Measurements from ENCODE around the gene CLIC3.

CLIC3 gene

DNA sequence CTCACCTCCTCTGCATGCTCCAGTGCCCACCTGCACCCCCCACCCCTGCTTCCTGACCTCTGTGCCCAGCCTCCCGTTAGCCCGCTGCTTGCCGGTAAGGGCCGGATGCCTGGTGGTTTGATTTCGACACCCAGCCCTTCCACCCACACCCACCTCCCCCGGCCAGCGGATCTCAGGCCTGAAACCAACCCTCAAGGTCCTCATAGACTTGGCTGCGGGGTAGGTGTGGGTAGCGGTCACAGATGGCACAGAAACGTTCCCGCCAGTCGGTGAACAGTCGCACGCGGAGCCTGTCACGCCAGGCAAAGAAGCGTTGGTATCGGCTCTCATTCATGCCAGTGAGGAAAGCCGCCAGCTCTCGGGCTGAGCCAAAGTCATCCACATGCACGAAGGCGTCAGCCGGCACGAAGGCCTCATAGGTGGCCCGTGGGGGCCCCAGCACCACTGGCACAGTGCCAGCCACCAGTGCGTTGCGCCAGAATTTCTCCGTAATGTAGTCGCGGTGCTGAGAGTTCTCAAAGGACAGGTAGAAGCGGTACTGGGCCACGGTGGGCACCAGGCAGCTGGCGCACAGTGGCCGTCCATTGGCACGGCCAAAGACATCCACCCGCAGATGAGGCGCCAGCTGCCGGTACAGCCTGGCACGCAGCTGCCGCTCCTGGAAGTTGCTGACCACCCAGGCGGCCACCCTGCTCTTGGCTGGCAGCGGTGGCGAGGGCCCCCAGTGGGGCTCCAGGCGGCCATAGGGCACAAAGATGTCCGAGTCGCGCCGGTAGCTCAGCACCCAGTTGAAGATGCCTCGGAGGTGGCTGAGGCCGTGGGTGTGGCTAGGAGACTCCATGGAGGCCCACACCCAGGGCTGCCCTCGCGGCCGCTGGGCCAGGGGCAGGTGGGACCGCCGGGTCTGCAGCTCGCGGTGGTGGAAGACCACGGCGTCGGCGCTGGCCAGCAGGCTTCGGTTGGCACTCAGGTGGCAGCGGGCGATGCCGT is 34.5 kb upstream of the CLIC3 start:
- DNase-seq: no peak

GRCh38 chr9:137030006-137030405 is 33.6 kb upstream of the CLIC3 start:
- DNase-seq: no peak

DNA sequence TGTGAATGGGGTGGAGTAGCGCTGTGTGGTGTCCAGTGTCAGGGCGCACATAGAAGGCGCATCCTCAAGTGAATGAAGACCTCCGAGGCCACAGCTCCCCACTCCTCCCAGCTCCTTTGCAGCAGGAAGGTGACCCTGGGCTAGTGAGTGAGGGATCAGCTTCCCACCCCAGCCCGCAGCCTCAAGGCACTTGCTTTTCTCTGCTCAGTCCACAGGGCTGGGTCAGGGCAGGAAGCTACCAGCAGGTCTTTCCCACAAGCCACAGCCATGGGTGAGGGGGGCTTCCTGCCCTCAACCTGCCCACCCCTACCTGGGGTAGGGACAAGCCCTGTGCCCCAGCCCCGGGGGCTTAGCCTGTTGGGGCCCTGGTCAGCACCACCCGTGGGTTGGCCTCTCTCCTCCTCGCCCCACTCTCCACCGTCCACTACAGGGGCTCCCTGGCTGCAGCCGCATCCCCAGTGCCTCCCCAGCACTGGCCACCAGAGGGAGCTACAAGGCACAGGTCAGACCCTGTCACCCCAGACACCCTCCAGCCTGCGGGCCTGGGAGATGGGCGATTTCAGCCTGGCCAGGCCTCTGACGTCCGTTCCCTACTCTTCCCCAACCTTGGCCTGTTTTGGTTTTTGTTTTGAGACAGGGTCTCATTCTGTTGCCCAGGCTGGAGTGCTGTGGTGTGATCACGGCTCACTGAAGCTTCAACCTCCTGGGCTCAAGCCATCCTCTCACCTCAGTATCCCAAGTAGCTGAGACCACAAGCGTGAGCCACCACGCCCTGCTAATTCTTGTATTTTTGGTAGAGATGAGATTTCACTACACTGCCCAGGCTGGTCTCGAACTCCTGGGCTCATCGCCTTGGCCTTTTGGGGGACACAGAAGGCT is 32.9 kb upstream of the CLIC3 start:
- peak; percentile 18 for DNase-seq

GRCh38 chr9:137028263-137029057 is 32.1 kb upstream of the CLIC3 start:
- peak; percentile 48 for DNase-seq

GRCh38 chr9:137027369-137028262 is 31.2 kb upstream of the CLIC3 start, which contains the start of gene ABCA2:
Gene ABCA2 (minus strand): TSS chr9:137028237. CDS start chr9:137028140, 97 bp downstream.
- DNase-seq: no peak

DNA sequence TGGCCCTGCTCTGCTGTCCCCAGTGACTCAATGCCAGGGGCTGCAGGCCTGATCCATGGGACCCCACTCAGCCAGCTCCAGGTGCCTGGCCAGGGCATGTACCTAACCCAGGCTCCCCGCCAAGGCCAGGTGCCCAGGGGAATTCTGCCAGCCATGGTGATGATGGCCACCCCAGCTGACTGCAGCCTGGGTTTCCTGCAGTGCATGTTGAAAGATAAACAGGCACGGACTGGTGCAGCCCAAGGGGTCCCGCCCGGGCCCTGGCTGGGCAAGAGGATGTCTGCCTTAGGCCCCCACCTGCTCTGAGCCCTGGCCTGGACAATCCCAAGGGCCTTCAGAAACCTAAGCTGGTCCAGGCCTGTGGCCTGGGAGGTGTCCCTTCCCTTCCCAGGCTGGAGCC is 30.5 kb upstream of the CLIC3 start:
- no peak for DNase-seq

DNA sequence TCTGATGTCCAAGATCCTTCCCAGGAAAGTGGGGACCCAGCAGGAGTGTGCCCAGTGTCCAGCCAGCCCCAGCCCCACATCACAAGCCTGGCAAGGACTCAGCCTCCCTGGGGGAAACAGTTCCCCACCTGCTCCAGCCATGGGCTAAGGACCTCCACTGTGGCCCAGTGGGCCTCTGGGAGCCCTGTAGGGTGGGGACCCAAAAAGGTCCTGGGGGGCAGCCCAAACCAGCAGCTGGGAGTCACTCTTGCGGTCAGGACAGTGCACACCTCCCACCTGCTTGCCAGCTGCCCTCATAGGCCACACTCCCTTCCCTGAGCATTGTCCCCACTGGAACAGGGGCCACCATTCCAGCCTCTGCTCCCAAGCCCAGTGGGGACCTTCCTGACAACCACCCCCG is 30.0 kb upstream of the CLIC3 start:
- no peak for DNase-seq

- DNase-seq: peak; percentile 89
Observed at GRCh38 chr9:137025517-137025966, 29.2 kb upstream of the CLIC3 start.

GRCh38 chr9:137023583-137023991 is 27.2 kb upstream of the CLIC3 start:
- no peak for DNase-seq

DNA sequence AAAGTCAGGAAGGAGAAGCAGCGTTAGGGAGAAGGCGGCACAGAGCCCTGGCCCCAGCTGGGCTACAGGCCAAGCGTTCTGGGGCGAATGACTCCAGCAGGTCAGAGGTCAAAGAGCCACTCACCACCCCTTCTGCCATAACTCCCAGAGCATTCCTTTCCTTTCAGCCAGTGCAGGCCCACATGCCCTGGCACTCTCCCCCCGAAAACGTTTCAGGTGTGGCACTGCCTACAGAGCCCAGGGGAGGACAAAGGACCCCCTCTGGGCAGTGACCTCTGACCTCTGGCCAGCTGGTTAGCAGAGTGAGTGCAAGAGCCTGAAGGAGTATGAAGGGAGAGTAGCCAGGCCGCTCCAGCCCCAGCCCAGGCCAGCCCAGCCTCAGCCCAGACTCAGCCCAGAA is 26.8 kb upstream of the CLIC3 start:
- DNase-seq: no peak

DNA sequence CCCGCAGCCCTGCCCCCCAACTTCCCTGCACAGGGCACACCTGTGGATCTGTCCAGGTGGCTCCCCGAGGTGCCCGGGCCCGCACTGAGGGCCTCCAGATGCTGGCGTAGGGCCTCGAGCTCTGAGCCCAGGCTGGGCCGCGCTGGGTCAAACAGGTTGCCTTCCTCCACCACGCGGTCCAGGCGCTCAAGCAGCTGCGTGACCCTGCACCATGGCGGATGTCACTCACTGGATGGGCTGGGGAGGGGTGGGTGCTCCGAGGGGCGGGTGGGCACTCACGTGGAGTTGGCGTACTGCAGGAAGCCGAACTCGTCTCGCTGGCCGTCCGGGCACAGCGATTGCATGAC is 26.3 kb upstream of the CLIC3 start:
- no peak for DNase-seq

DNA sequence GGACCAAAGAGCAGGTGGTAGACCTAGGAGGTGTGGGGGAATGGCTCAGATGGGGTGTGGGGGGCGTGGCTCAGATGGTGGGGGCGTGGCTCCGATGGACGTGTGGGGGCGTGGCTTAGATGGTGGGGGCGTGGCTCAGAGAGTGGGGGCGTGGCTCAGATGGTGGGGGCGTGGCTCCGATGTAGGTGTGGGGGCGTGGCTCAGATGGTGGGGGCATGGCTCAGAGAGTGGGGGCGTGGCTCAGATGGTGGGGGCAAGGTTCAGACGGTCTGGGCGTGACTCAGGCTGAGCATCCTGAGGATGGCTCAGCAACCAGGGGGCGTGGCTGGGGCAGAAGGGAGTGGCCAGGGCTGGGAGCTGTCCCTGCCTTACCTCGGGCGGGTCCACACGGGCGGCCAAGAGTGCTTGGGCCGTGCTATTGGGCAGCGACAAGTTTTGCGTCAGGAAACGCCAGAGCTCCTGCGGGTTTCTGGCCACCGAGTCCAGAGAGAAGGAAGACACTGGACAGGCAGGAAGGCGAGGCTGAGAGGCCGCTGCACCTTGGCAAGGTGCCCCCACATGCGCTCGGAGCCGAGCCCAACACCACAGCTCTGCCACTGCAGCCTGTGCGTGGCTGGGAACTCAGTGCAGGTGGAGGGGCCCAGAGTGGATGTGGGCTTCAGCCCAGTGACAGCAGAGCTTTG is 25.8 kb upstream of the CLIC3 start:
- DNase-seq: peak; percentile 95

- DNase-seq: no peak
Observed at GRCh38 chr9:137021568-137021978, 25.2 kb upstream of the CLIC3 start.

DNA sequence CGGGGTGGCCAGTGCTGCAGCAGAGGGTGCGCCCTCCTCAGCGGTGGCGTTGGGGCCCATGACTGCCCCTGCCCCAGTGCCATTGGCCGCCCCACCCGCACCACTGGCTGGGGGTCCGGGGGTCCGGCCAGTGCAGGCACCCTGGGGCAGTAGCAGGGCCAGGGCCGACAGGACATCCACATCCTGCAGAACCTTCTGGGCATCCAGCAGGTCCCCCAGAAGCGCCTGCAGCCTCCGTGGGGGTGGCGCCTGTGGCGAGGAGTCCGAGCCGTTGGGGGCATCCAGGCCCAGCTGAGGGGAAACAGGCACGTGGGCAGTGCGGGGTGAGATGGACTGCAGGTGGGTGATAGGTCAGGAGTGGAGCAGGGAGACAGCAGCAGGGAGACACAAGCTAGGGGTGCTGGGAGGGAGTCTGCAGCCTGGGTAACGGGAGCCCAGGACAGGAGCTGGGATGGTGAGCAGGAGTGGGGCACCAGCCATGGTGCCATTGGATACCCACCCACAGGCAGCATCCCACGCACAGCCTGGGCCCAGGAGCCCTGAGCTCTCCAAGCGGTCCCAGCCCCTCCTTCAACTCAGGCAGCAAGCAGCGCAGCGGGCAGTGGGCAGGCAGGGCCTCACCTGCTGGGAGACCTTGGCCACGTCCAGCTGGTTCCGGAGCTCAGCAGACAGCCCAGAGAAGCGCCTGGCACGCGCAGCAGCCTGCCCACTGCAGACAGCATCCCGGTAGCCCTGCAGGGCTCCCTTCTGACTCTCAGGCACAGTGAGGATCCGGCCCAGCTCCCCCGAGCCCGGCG is 24.6 kb upstream of the CLIC3 start:
- DNase-seq: no peak

DNA sequence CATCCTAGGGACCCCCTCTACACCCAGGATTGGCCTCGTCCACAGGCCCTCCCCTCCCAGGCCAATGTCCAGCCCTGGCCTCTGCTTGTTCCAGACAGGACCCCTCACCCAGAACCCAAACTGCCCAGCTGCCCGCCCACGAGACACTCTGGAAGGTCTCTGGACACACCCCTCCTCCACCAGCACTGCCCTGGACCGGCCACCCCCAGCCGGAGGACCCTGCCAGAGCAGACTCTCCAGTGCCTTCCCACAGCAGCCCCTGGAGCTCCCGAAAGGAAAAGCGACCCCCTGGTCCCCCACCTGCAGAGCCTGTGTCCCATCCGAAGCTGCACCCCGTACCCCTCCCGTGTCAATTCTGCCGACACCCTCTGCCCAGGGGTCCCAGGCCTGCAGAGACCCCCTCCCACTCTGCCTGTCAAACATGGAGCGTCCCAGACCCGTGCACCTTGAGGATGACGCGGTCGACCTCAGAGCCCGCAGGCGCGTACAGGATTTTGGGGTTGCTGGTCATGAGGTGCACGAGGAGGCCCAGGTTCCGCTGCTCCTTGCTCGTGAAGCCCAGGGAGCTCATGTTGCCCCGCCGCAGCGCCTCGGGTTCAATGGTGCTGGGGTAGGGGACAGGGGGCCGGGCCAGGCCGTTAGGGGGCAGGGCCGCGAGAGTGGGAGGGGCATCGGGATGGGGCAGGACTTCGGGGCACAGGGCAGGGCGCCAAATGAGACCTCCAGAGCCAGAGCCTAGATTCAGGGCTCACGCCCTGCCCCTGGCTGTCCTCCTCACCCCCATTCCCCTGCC is 23.7 kb upstream of the CLIC3 start:
- no peak for DNase-seq

GRCh38 chr9:137018761-137019559 is 22.6 kb upstream of the CLIC3 start:
- no peak for DNase-seq

GRCh38 chr9:137017791-137018497 is 21.6 kb upstream of the CLIC3 start:
- no peak for DNase-seq

GRCh38 chr9:137017071-137017470 is 20.7 kb upstream of the CLIC3 start:
- DNase-seq: no peak

All from NCI-H2029 (cell line).